ENCODE data around the gene DARS1.
A peak's percentile ranks its signal among the peaks of the same experiment; 100 is the strongest.
"Not testable (repeated sequence)": the region's sequence is repeated elsewhere in the genome, so short reads cannot be mapped to it uniquely, and the experiment has no call there.

DARS1 gene

GRCh38 chr2:135962366-135963123 lies 22.9 kb downstream of the DARS1 start:
- Histone ChIP-seq H2AFZ (ENCODE audit: low read length) (no peak overlapping the region), H3K14ac (ENCODE audit: low read length) (no peak overlapping the region), H4K91ac (ENCODE audit: low read depth, low read length, poor library complexity) (no peak overlapping the region), H3K4me1 (ENCODE audit: control insufficient read depth in 2 of 2, insufficient read depth in 1 of 2, low read depth in 1 of 2, low read length in 2 of 2) (peaks cover 7 to 17% of the 10 kb centered on the region in 2 donors), H3K9ac (ENCODE audit: low read depth, low read length, poor library complexity) (no peak overlapping the region), H3K36me3 (replicated peaks in 1 of 2; ENCODE audit: control insufficient read depth in 2 of 2, insufficient read depth in 2 of 2, low read length in 2 of 2) (peaks cover 0 to 21% of the 10 kb centered on the region in 2 donors), H2BK5ac (ENCODE audit: low read length) (no peak overlapping the region), H2AK5ac (ENCODE audit: low read depth, low read length) (no peak overlapping the region), H3K18ac (ENCODE audit: low read length) (no peak overlapping the region), H2BK120ac (ENCODE audit: low read depth, low read length) (no peak overlapping the region), H3K4ac (ENCODE audit: low read length) (no peak overlapping the region), H3K9me3 (replicated peaks in 1 of 2; ENCODE audit: control insufficient read depth in 2 of 2, insufficient read depth in 1 of 2, low read depth in 1 of 2, low read length in 2 of 2) (no peaks in the 10 kb centered on the region), H2BK12ac (ENCODE audit: low read length) (no peak overlapping the region), H2BK15ac (ENCODE audit: low read length) (no peak overlapping the region), H3K79me1 (ENCODE audit: low read depth, low read length) (no peaks in the 10 kb centered on the region), H3K4me2 (ENCODE audit: insufficient read depth, low read length, poor library complexity, severe bottlenecking) (no peak overlapping the region), H3K4me3 (ENCODE audit: low read length in 2 of 2) (no peak overlapping the region), H3K27me3 (ENCODE audit: control insufficient read depth in 3 of 3, insufficient read depth in 3 of 3, low read depth in 1 of 3, low read length in 3 of 3) (no peaks in the 10 kb centered on the region), H3K27ac (replicated peaks; ENCODE audit: low read length) (no peak overlapping the region), H4K8ac (ENCODE audit: low read depth, low read length) (no peak overlapping the region), H3K23ac (ENCODE audit: low read depth, low read length, poor library complexity) (no peak overlapping the region)
- WGBS, 2 donors (ENCODE audit: extremely low coverage in 2 of 2, insufficient read length in 2 of 2, insufficient replicate concordance in 1 of 2) = no CpG with 5 or more reads among the region's 4 CpGs
- peak; percentile 11 for DNase-seq (ENCODE audit: low spot score)

- Histone ChIP-seq H2BK15ac (ENCODE audit: low read length) (no peak overlapping the region), H2BK5ac (ENCODE audit: low read length) (no peak overlapping the region), H3K23ac (ENCODE audit: low read depth, low read length, poor library complexity) (no peak overlapping the region), H2BK12ac (ENCODE audit: low read length) (no peak overlapping the region), H3K4me1 (ENCODE audit: control insufficient read depth in 2 of 2, insufficient read depth in 1 of 2, low read depth in 1 of 2, low read length in 2 of 2) (peaks cover 7 to 17% of the 10 kb centered on the region in 2 donors), H3K27ac (replicated peaks; ENCODE audit: low read length) (peak overlapping the region; percentile 54), H3K4me3 (ENCODE audit: low read length in 2 of 2) (no peak overlapping the region), H3K79me1 (ENCODE audit: low read depth, low read length) (no peaks in the 10 kb centered on the region), H3K9ac (ENCODE audit: low read depth, low read length, poor library complexity) (no peak overlapping the region), H3K4ac (ENCODE audit: low read length) (no peak overlapping the region), H4K91ac (ENCODE audit: low read depth, low read length, poor library complexity) (no peak overlapping the region), H3K36me3 (replicated peaks in 1 of 2; ENCODE audit: control insufficient read depth in 2 of 2, insufficient read depth in 2 of 2, low read length in 2 of 2) (peaks cover 0 to 29% of the 10 kb centered on the region in 2 donors), H2AFZ (ENCODE audit: low read length) (peak overlapping the region; percentile 57), H3K14ac (ENCODE audit: low read length) (no peak overlapping the region), H2AK5ac (ENCODE audit: low read depth, low read length) (no peak overlapping the region), H3K9me3 (replicated peaks in 1 of 2; ENCODE audit: control insufficient read depth in 2 of 2, insufficient read depth in 1 of 2, low read depth in 1 of 2, low read length in 2 of 2) (no peaks in the 10 kb centered on the region), H2BK120ac (ENCODE audit: low read depth, low read length) (no peak overlapping the region), H4K8ac (ENCODE audit: low read depth, low read length) (no peak overlapping the region), H3K18ac (ENCODE audit: low read length) (no peak overlapping the region), H3K27me3 (ENCODE audit: control insufficient read depth in 3 of 3, insufficient read depth in 3 of 3, low read depth in 1 of 3, low read length in 3 of 3) (no peaks in the 10 kb centered on the region), H3K4me2 (ENCODE audit: insufficient read depth, low read length, poor library complexity, severe bottlenecking) (no peak overlapping the region)
- WGBS, 2 donors (ENCODE audit: extremely low coverage in 2 of 2, insufficient read length in 2 of 2, insufficient replicate concordance in 1 of 2) = no CpG with 5 or more reads among the region's 5 CpGs
- DNase-seq (ENCODE audit: low spot score) = no peak
These were observed 24.5 kb downstream of the DARS1 start for GRCh38 chr2:135960656-135961551.

- no peak overlapping the region for H2BK5ac ChIP-seq (ENCODE audit: low read length)
- H3K4ac ChIP-seq (ENCODE audit: low read length) = no peak overlapping the region
- WGBS, 2 donors (ENCODE audit: extremely low coverage in 2 of 2, insufficient read length in 2 of 2, insufficient replicate concordance in 1 of 2) = no CpG with 5 or more reads among the region's 5 CpGs
- no peak overlapping the region for H3K4me2 ChIP-seq (ENCODE audit: insufficient read depth, low read length, poor library complexity, severe bottlenecking)
- H2AFZ ChIP-seq (ENCODE audit: low read length) = no peak overlapping the region
- H2BK15ac ChIP-seq (ENCODE audit: low read length) = no peak overlapping the region
- H3K79me1 ChIP-seq (ENCODE audit: low read depth, low read length) = no peaks in the 10 kb centered on the region
- H3K4me3 ChIP-seq (ENCODE audit: low read length in 2 of 2) = no peak overlapping the region
- no peak overlapping the region for H4K91ac ChIP-seq (ENCODE audit: low read depth, low read length, poor library complexity)
- H2AK5ac ChIP-seq (ENCODE audit: low read depth, low read length) = no peak overlapping the region
- no peak overlapping the region for H3K23ac ChIP-seq (ENCODE audit: low read depth, low read length, poor library complexity)
- H4K8ac ChIP-seq (ENCODE audit: low read depth, low read length) = no peak overlapping the region
- H3K14ac ChIP-seq (ENCODE audit: low read length) = no peak overlapping the region
- H3K9me3 ChIP-seq (replicated peaks in 1 of 2; ENCODE audit: control insufficient read depth in 2 of 2, insufficient read depth in 1 of 2, low read depth in 1 of 2, low read length in 2 of 2) = no peaks in the 10 kb centered on the region
- H3K9ac ChIP-seq (ENCODE audit: low read depth, low read length, poor library complexity) = no peak overlapping the region
- no peak overlapping the region for H2BK12ac ChIP-seq (ENCODE audit: low read length)
- peaks cover 7 to 17% of the 10 kb centered on the region in 2 donors for H3K4me1 ChIP-seq (ENCODE audit: control insufficient read depth in 2 of 2, insufficient read depth in 1 of 2, low read depth in 1 of 2, low read length in 2 of 2)
- DNase-seq (ENCODE audit: low spot score) = no peak
- no peaks in the 10 kb centered on the region for H3K27me3 ChIP-seq (ENCODE audit: control insufficient read depth in 3 of 3, insufficient read depth in 3 of 3, low read depth in 1 of 3, low read length in 3 of 3)
- H3K36me3 ChIP-seq (replicated peaks in 1 of 2; ENCODE audit: control insufficient read depth in 2 of 2, insufficient read depth in 2 of 2, low read length in 2 of 2) = peaks cover 0 to 29% of the 10 kb centered on the region in 2 donors
- H3K18ac ChIP-seq (ENCODE audit: low read length) = no peak overlapping the region
- H3K27ac ChIP-seq (replicated peaks; ENCODE audit: low read length) = no peak overlapping the region
- no peak overlapping the region for H2BK120ac ChIP-seq (ENCODE audit: low read depth, low read length)
These were observed 25.3 kb downstream of the DARS1 start for GRCh38 chr2:135960150-135960549.

DNA sequence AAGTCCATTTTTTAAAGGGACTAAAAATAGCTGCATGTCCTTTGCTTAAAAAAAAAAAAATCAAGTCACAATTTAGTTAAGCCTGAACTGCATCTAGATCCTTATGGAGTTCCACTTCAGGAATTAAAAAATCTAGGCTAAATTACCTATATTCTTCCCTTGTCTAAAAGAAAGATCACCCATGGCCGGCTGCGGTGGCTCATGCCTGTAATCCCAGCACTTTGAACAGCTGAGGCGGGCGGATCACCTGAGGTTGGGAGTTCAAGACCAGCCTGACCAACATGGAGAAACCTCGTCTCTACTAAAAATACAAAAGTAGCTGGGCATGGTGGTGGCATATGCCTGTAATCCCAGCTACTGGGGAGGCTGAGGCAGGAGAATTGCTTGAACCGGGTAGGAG lies 26.5 kb downstream of the DARS1 start:
- not testable (repeated sequence) for H3K14ac ChIP-seq (ENCODE audit: low read length); DNase-seq (ENCODE audit: low spot score); H3K23ac ChIP-seq (ENCODE audit: low read depth, low read length, poor library complexity); H3K9me3 ChIP-seq (replicated peaks in 1 of 2; ENCODE audit: control insufficient read depth in 2 of 2, insufficient read depth in 1 of 2, low read depth in 1 of 2, low read length in 2 of 2); H3K4me2 ChIP-seq (ENCODE audit: insufficient read depth, low read length, poor library complexity, severe bottlenecking); H3K27ac ChIP-seq (replicated peaks; ENCODE audit: low read length); H4K91ac ChIP-seq (ENCODE audit: low read depth, low read length, poor library complexity); H2BK5ac ChIP-seq (ENCODE audit: low read length); H3K4me3 ChIP-seq (ENCODE audit: low read length in 2 of 2); H3K9ac ChIP-seq (ENCODE audit: low read depth, low read length, poor library complexity); H2AFZ ChIP-seq (ENCODE audit: low read length); H4K8ac ChIP-seq (ENCODE audit: low read depth, low read length); H3K4ac ChIP-seq (ENCODE audit: low read length); H2AK5ac ChIP-seq (ENCODE audit: low read depth, low read length); H3K79me1 ChIP-seq (ENCODE audit: low read depth, low read length); H3K18ac ChIP-seq (ENCODE audit: low read length); H2BK120ac ChIP-seq (ENCODE audit: low read depth, low read length); H2BK15ac ChIP-seq (ENCODE audit: low read length); H3K27me3 ChIP-seq (ENCODE audit: control insufficient read depth in 3 of 3, insufficient read depth in 3 of 3, low read depth in 1 of 3, low read length in 3 of 3); H2BK12ac ChIP-seq (ENCODE audit: low read length)
- peaks cover 0 to 29% of the 10 kb centered on the region in 2 donors for H3K36me3 ChIP-seq (replicated peaks in 1 of 2; ENCODE audit: control insufficient read depth in 2 of 2, insufficient read depth in 2 of 2, low read length in 2 of 2)
- H3K4me1 ChIP-seq (ENCODE audit: control insufficient read depth in 2 of 2, insufficient read depth in 1 of 2, low read depth in 1 of 2, low read length in 2 of 2) = peaks cover 7 to 17% of the 10 kb centered on the region in 2 donors
- WGBS, 2 donors (ENCODE audit: extremely low coverage in 2 of 2, insufficient read length in 2 of 2, insufficient replicate concordance in 1 of 2) = no CpG with 5 or more reads among the region's 6 CpGs

Data from neuronal stem cell (in vitro differentiated cells).